Vagina (tissue), 2 donors: Measurements from ENCODE around the gene AQP5.

ENCODE experiments used
- POLR2A ChIP-seq, 2 donors: fragments of 450-650 bp; IDR thresholded peaks; one replicate each; pipeline ENCODE4 v1.6.1; 2017; ENCODE audit warnings: antibody characterized with exemption in 2 of 2, mild to moderate bottlenecking in 2 of 2, moderate library complexity in 2 of 2
- POLR2AphosphoS5 ChIP-seq, 2 donors: sonication (generic); formaldehyde crosslinking; IDR thresholded peaks; one replicate each; pipeline ENCODE4 v1.9.0; 2017; ENCODE audit warnings: antibody characterized with exemption in 2 of 2, mild to moderate bottlenecking in 2 of 2, low read depth in 1 of 2; ENCODE audit not compliant: insufficient read depth in 1 of 2
- TF ChIP-seq, protein P1 (sequence below), 3 experiments: fragments of 450-650 bp in 2 of 3; fragments of 200-600 bp in 1 of 3; sonication (generic) in 1 of 3; IDR thresholded peaks; one replicate each; pipeline ENCODE4 v1.5.1; 2017 to 2019; ENCODE audit warnings: antibody characterized with exemption in 3 of 3, mild to moderate bottlenecking in 2 of 3, moderate library complexity in 2 of 3

DNA sequence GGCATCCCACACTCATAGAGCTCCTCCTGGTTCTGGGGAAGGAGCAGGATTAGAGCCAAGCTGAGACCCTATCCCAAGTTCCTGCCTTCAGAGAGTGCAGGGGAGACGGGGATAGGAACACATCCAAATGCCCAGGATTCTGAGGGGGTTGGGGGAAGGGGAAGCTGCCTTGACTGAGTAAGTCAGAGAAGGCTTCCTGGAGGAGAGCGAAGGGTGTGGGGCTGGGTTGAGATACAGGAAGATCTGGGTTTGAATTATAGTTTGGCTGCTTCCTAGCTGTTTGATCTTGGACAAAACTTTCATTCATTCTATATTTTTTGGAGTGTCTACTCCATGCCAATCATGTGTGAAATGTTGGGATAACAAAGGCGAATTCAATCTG, 19.2 kb upstream of the AQP5 start:
- TF ChIP-seq, protein P1, sequence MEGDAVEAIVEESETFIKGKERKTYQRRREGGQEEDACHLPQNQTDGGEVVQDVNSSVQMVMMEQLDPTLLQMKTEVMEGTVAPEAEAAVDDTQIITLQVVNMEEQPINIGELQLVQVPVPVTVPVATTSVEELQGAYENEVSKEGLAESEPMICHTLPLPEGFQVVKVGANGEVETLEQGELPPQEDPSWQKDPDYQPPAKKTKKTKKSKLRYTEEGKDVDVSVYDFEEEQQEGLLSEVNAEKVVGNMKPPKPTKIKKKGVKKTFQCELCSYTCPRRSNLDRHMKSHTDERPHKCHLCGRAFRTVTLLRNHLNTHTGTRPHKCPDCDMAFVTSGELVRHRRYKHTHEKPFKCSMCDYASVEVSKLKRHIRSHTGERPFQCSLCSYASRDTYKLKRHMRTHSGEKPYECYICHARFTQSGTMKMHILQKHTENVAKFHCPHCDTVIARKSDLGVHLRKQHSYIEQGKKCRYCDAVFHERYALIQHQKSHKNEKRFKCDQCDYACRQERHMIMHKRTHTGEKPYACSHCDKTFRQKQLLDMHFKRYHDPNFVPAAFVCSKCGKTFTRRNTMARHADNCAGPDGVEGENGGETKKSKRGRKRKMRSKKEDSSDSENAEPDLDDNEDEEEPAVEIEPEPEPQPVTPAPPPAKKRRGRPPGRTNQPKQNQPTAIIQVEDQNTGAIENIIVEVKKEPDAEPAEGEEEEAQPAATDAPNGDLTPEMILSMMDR (IDR thresholded peaks at IDR 0.05): no peak
- no peak for TF ChIP-seq POLR2A (IDR thresholded peaks at IDR 0.05)
- no peak for TF ChIP-seq POLR2AphosphoS5 (IDR thresholded peaks at IDR 0.05; ENCODE audit: insufficient read depth in 1 of 2, low read depth in 1 of 2)
